Liver (tissue), 3 donors: ENCODE results near the gene ZNF628.

Source experiments
- CTCF ChIP-seq: fragments of 150-350 bp; IDR thresholded peaks from 2 replicates; pipeline ENCODE4 v1.5.1; 2017; ENCODE audit warnings: improper control_type of control experiment, low read depth, low read length; ENCODE audit not compliant: missing input control
- GABPA ChIP-seq, 2 donors: IDR thresholded peaks in 1 of 2; conservative IDR thresholded peaks in 1 of 2; 2 replicates each; pipeline ENCODE4 v1.6.1; 2016; ENCODE audit warnings: antibody characterized with exemption in 2 of 2, mild to moderate bottlenecking in 1 of 2, moderate library complexity in 1 of 2
- RAD21 ChIP-seq, 2 donors: IDR thresholded peaks; 2 replicates each; pipeline ENCODE4 v1.6.1; 2016; ENCODE audit warnings: antibody characterized with exemption in 2 of 2, mild to moderate bottlenecking in 2 of 2
- SP1 ChIP-seq: IDR thresholded peaks from 2 replicates; pipeline ENCODE4 v1.6.1; 2018; ENCODE audit warnings: antibody characterized with exemption, mild to moderate bottlenecking
- YY1 ChIP-seq: IDR thresholded peaks from 2 replicates; pipeline ENCODE4 v1.6.1; 2016; ENCODE audit warnings: antibody characterized with exemption, mild to moderate bottlenecking
- donor health status: healthy.
- donor health status: healthy.

GRCh38 chr19:55487924-55488687, 11.7 kb downstream of the ZNF628 start, which contains the start of gene SSC5D:
- no peak for TF ChIP-seq CTCF
- no peak for TF ChIP-seq YY1
- no peak for TF ChIP-seq SP1
- TF ChIP-seq GABPA (IDR thresholded peaks at IDR 0.05 in 1 of 2, conservative IDR thresholded peaks at IDR 0.05 in 1 of 2) = no peak
- TF ChIP-seq RAD21 (IDR thresholded peaks at IDR 0.05) = no peak
